Sigmoid colon (tissue), 4 donors: ENCODE data around the gene ZFPM1.

Experiments
- CTCF ChIP-seq, 4 experiments: fragments of 450-650 bp in 3 of 4; fragments of 200-600 bp in 1 of 4; IDR thresholded peaks; one replicate each; pipeline ENCODE4 v1.5.1; 2016 to 2019; ENCODE audit warnings: antibody characterized with exemption in 4 of 4, mild to moderate bottlenecking in 3 of 4, moderate library complexity in 2 of 4
- EP300 ChIP-seq, 4 donors: sonication (generic); formaldehyde crosslinking; IDR thresholded peaks; one replicate each; pipeline ENCODE4 v1.6.1; 2017; ENCODE audit warnings: antibody characterized with exemption in 4 of 4
- POLR2A ChIP-seq, 2 donors: fragments of 450-650 bp; IDR thresholded peaks; one replicate each; pipeline ENCODE4 v1.6.1; 2016; ENCODE audit warnings: antibody characterized with exemption in 2 of 2, mild to moderate bottlenecking in 2 of 2, moderate library complexity in 2 of 2
- POLR2AphosphoS5 ChIP-seq, 4 donors: sonication (generic); formaldehyde crosslinking; IDR thresholded peaks; one replicate each; pipeline ENCODE4 v1.6.1; 2017; ENCODE audit warnings: antibody characterized with exemption in 4 of 4

GRCh38 chr16:88416686-88417085 lies 36.4 kb upstream of the ZFPM1 start:
- TF ChIP-seq POLR2A (IDR thresholded peaks at IDR 0.05) (no peak), CTCF (IDR thresholded peaks at IDR 0.05) (no peak), EP300 (IDR thresholded peaks at IDR 0.05) (no peak), POLR2AphosphoS5 (IDR thresholded peaks at IDR 0.05) (no peak)
